HFF-Myc (cell line): ENCODE data around the gene SCN5A.

Experiments
- DNase-seq: peaks from one replicate; pipeline ENCODE4 v3.0.0-alpha.2; 2011; ENCODE audit warnings: low read depth; ENCODE audit errors: extremely low read depth
- H3K4me3 ChIP-seq: replicated peaks from 2 replicates; pipeline ENCODE4 v1.5.1; 2011; ENCODE audit warnings: low read depth, mild to moderate bottlenecking, control low read depth, low read length
- CTCF ChIP-seq: IDR thresholded peaks from 2 replicates; pipeline ENCODE4 v1.5.1; 2012; ENCODE audit warnings: mild to moderate bottlenecking, low read depth, low read length, control low read depth; ENCODE audit errors: missing control alignments

Gene SCN5A

GRCh38 chr3:38553071-38553470 is 96.4 kb downstream of the SCN5A start:
- no peak overlapping the region for H3K4me3 ChIP-seq
- no peak for TF ChIP-seq CTCF
- DNase-seq, result no peak

- H3K4me3 ChIP-seq, result no peak overlapping the region
- no peak for TF ChIP-seq CTCF
- DNase-seq, result no peak
These were observed 97.1 kb downstream of the SCN5A start for GRCh38 chr3:38552364-38552763.

GRCh38 chr3:38551026-38551832 is 98.3 kb downstream of the SCN5A start:
- no peak overlapping the region for H3K4me3 ChIP-seq
- no peak for DNase-seq
- no peak for TF ChIP-seq CTCF

- H3K4me3 ChIP-seq, result no peak overlapping the region
- no peak for DNase-seq
- TF ChIP-seq CTCF, result no peak
These were observed 99.3 kb downstream of the SCN5A start for GRCh38 chr3:38549957-38550840.

- no peak overlapping the region for H3K4me3 ChIP-seq
- DNase-seq, result no peak
- TF ChIP-seq CTCF, result no peak
These were observed 100.0 kb downstream of the SCN5A start for GRCh38 chr3:38549486-38549885.

GRCh38 chr3:38549082-38549481 is 100.4 kb downstream of the SCN5A start:
- H3K4me3 ChIP-seq, result no peak overlapping the region
- no peak for TF ChIP-seq CTCF
- no peak for DNase-seq
